GM23338 (cell line): ENCODE measurements around the gene MFF. TPM values are rescaled to one million over a fixed set of nuclear protein-coding genes. Genes with fewer than 3 reads are reported as not detected.

Source experiments
- ATAC-seq: fragments of 200-7000 bp; cut with Tn5 transposase; 3 replicates; pipeline ENCODE4 v1.9.1; 2020
- DNase-seq: peaks from one replicate; pipeline ENCODE4 v3.0.0-alpha.2; 2015; ENCODE audit warnings: low spot score
- H2AFZ ChIP-seq: fragments of 200-600 bp; sonication (generic); 2 replicates; pipeline ENCODE4 v1.8.0; 2016; ENCODE audit warnings: antibody characterized with exemption, mild to moderate bottlenecking, moderate library complexity
- H3F3A ChIP-seq: fragments of 200-600 bp; sonication (generic); replicated peaks from 2 replicates; pipeline ENCODE4 v1.8.0; 2017; ENCODE audit warnings: antibody characterized with exemption, mixed run types, low read depth
- H3K27ac ChIP-seq: fragments of 200-600 bp; sonication (generic); 2 replicates; pipeline ENCODE4 v1.6.1; 2016; ENCODE audit warnings: low read depth
- H3K27me3 ChIP-seq: fragments of 200-600 bp; sonication (generic); 2 replicates; pipeline ENCODE4 v1.8.0; 2016; ENCODE audit warnings: mild to moderate bottlenecking, mixed run types, moderate library complexity; ENCODE audit not compliant: insufficient read depth
- H3K36me3 ChIP-seq: fragments of 200-600 bp; sonication (generic); 2 replicates; pipeline ENCODE4 v1.8.0; 2016; ENCODE audit warnings: mild to moderate bottlenecking; ENCODE audit not compliant: insufficient read depth
- H3K4me1 ChIP-seq: fragments of 200-600 bp; sonication (generic); 2 replicates; pipeline ENCODE4 v1.8.0; 2016; ENCODE audit warnings: mild to moderate bottlenecking, moderate library complexity; ENCODE audit not compliant: insufficient read depth
- H3K4me2 ChIP-seq: fragments of 200-600 bp; sonication (generic); 2 replicates; pipeline ENCODE4 v1.7.1; 2017; ENCODE audit warnings: mixed run types
- H3K4me3 ChIP-seq: fragments of 200-600 bp; sonication (generic); 2 replicates; pipeline ENCODE4 v1.6.1; 2016; ENCODE audit warnings: mixed run types
- H3K79me2 ChIP-seq: fragments of 200-600 bp; sonication (generic); replicated peaks from 2 replicates; pipeline ENCODE4 v1.8.0; 2017; ENCODE audit warnings: mild to moderate bottlenecking; ENCODE audit not compliant: insufficient read depth
- H3K9me2 ChIP-seq: fragments of 200-600 bp; sonication (generic); 2 replicates; pipeline ENCODE4 v1.8.0; 2017; ENCODE audit not compliant: insufficient read depth
- H4K20me1 ChIP-seq: fragments of 200-600 bp; sonication (generic); replicated peaks from 2 replicates; pipeline ENCODE4 v1.8.0; 2017; ENCODE audit warnings: mild to moderate bottlenecking; ENCODE audit not compliant: insufficient read depth
- H3K27ac Mint-ChIP-seq: 2 replicates; pipeline ENCODE4 v1.8.0; 2020; ENCODE audit warnings: inconsistent platforms, mild to moderate bottlenecking, moderate library complexity, mixed read lengths
- H3K27me3 Mint-ChIP-seq: 3 replicates; pipeline ENCODE4 v1.8.0; 2022; ENCODE audit warnings: low read depth, mild to moderate bottlenecking, moderate library complexity, mixed read lengths, inconsistent platforms; ENCODE audit not compliant: insufficient read depth, poor library complexity
- H3K36me3 Mint-ChIP-seq: 3 replicates; pipeline ENCODE4 v1.8.0; 2021; ENCODE audit warnings: low read depth, mild to moderate bottlenecking, inconsistent platforms, moderate library complexity, mixed read lengths
- H3K4me1 Mint-ChIP-seq: 3 replicates; pipeline ENCODE4 v1.8.0; 2020; ENCODE audit warnings: mild to moderate bottlenecking, inconsistent platforms, mixed read lengths
- H3K4me3 Mint-ChIP-seq: 3 replicates; pipeline ENCODE4 v1.8.0; 2021; ENCODE audit warnings: moderate library complexity, mild to moderate bottlenecking, inconsistent platforms, mixed read lengths
- H3K9me3 Mint-ChIP-seq: 3 replicates; pipeline ENCODE4 v1.8.0; 2020; ENCODE audit warnings: moderate library complexity, mild to moderate bottlenecking, inconsistent platforms, mixed read lengths
- CREB1 ChIP-seq: fragments of 250-450 bp; sonication (Bioruptor Pico); IDR thresholded peaks from 2 replicates; pipeline ENCODE4 v1.5.0; 2020; ENCODE audit warnings: low read depth, mild to moderate bottlenecking, moderate library complexity
- JUNB ChIP-seq: IDR thresholded peaks from one replicate; pipeline ENCODE4 v1.6.1; 2016; ENCODE audit warnings: antibody characterized with exemption; ENCODE audit not compliant: unreplicated experiment
- NANOG ChIP-seq: IDR thresholded peaks from 2 replicates; pipeline ENCODE4 v1.6.1; 2016; ENCODE audit warnings: antibody characterized with exemption, borderline replicate concordance
- POLR2AphosphoS5 ChIP-seq: IDR thresholded peaks from 2 replicates; pipeline ENCODE4 v1.6.1; 2016; ENCODE audit warnings: antibody characterized with exemption, low read depth
- STAT1 ChIP-seq: IDR thresholded peaks from one replicate; pipeline ENCODE4 v1.6.1; 2016; ENCODE audit warnings: antibody characterized with exemption; ENCODE audit not compliant: unreplicated experiment
- ZNF114 ChIP-seq: fragments of 250-450 bp; sonication (Bioruptor Pico); IDR thresholded peaks from 2 replicates; pipeline ENCODE4 v1.5.0; 2020; ENCODE audit warnings: mild to moderate bottlenecking, moderate library complexity
- polyA plus RNA-seq: library from polyadenylated mRNA; unstranded; fragments of >200 nt; fragmentation: Nextera tagmentation; extraction: Ambion mirVana; gene quantifications from 2 replicates; pipeline ENCODE4 v1.2.1, GENCODE V29; 2016
- total RNA-seq: library from RNA; depleted of rRNA; stranded (reverse); fragments of >200 nt; shearing (Covaris generic); gene quantifications from 2 replicates; pipeline ENCODE4 v1.2.3, GENCODE V29; 2014
- TF ChIP-seq, protein P1 (sequence below), 2 experiments: fragments of 200-600 bp in 1 of 2; sonication (generic) in 1 of 2; conservative IDR thresholded peaks; 2 replicates each; pipeline versions ENCODE4 v1.5.1 to v1.6.1; 2016 to 2017; ENCODE audit warnings: antibody characterized with exemption in 2 of 2, low read depth in 2 of 2, mild to moderate bottlenecking in 2 of 2, moderate library complexity in 1 of 2
- TF ChIP-seq, protein P2 (sequence below): IDR thresholded peaks from one replicate; pipeline ENCODE4 v1.6.1; 2018; ENCODE audit warnings: antibody characterized with exemption; ENCODE audit not compliant: unreplicated experiment
- TF ChIP-seq, protein P3 (sequence below): fragments of 250-450 bp; sonication (Bioruptor Pico); IDR thresholded peaks from 2 replicates; pipeline ENCODE4 v1.5.0; 2020; ENCODE audit warnings: mild to moderate bottlenecking, moderate library complexity

The MFF gene
- total and polyA plus RNA-seq, 2 experiments from 2014 or later = 112 to 161 TPM

DNA sequence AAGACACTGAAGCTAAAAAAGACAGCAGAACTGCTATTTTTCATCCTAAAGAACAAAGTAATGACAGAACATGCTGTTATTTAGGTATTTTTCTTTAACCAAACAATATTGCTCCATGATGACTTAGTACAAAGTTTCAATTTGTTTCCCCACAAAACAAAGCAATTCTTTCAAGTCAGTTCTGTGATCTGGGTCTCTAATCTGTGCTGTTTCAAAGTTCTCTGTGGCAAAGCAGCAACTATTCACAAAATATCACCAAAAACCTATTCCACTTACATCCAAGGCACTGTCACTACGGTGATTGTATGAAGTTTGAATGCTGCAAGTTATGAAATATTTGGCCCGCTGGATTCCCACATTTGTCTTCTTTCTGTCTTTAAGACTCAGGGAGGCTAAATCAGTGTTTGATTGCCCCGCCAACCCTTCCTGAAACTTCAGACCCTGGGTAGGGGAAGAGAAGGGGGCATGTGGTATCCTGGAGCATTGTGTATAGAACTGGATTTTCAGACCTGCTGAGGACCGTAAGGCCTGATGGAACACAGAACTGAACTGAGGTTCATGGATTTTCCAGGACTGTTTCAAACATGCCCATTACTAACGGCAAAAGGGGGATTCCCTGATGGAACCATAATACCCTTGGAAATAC, 13.1 kb upstream of the MFF start:
- Mint-ChIP-seq H3K36me3 (no peaks in the 10 kb centered on the region; the same call in 2 of the 3 replicates), H3K4me3 (no peak overlapping the region), H3K9me3 (no peaks in the 10 kb centered on the region), H3K27ac (no peak overlapping the region), H3K27me3 (peaks cover 1% of the 10 kb centered on the region), H3K4me1 (peaks cover 11% of the 10 kb centered on the region)
- no peaks in the 10 kb centered on the region for H3K36me3 ChIP-seq
- H4K20me1 ChIP-seq = no peaks in the 10 kb centered on the region
- H3K4me1 ChIP-seq = peaks cover 3% of the 10 kb centered on the region; the same call in 1 of the 2 replicates
- no peak for DNase-seq
- H3F3A ChIP-seq = no peaks in the 10 kb centered on the region
- H2AFZ ChIP-seq = no peak overlapping the region
- no peak overlapping the region for H3K27ac ChIP-seq
- H3K4me2 ChIP-seq = no peak overlapping the region
- 0 out of 2 replicates have a peak, but pooled peaks cover 6% of the 10 kb centered on the region for H3K9me2 ChIP-seq
- no peak overlapping the region for H3K4me3 ChIP-seq
- H3K79me2 ChIP-seq = no peaks in the 10 kb centered on the region
- H3K27me3 ChIP-seq = no peaks in the 10 kb centered on the region
- TF ChIP-seq NANOG (no peak), POLR2AphosphoS5 (no peak), STAT1 (no peak), ZNF114 (CRISPR knock-in tag) (no peak), JUNB (no peak)
- ATAC-seq = no peak

- Histone ChIP-seq H4K20me1 (no peaks in the 10 kb centered on the region), H3F3A (no peaks in the 10 kb centered on the region), H2AFZ (no peak overlapping the region), H3K4me2 (no peak overlapping the region), H3K79me2 (no peaks in the 10 kb centered on the region), H3K27me3 (no peaks in the 10 kb centered on the region), H3K9me2 (0 out of 2 replicates have a peak, but pooled peaks cover 6% of the 10 kb centered on the region), H3K27ac (no peak overlapping the region), H3K4me1 (peaks cover 3% of the 10 kb centered on the region; the same call in 1 of the 2 replicates), H3K36me3 (no peaks in the 10 kb centered on the region), H3K4me3 (no peak overlapping the region)
- ATAC-seq (no peak), DNase-seq (no peak)
- no peak overlapping the region for H3K4me3 Mint-ChIP-seq
- peaks cover 2% of the 10 kb centered on the region; the same call in 2 of the 3 replicates for H3K36me3 Mint-ChIP-seq
- H3K4me1 Mint-ChIP-seq = peaks cover 11% of the 10 kb centered on the region
- no peak overlapping the region for H3K27ac Mint-ChIP-seq
- peaks cover 2% of the 10 kb centered on the region for H3K9me3 Mint-ChIP-seq
- H3K27me3 Mint-ChIP-seq = peaks cover 1% of the 10 kb centered on the region
- TF ChIP-seq NANOG (no peak), STAT1 (no peak), CREB1 (no peak), JUNB (no peak), ZNF114 (CRISPR knock-in tag) (no peak), POLR2AphosphoS5 (no peak)
- TF ChIP-seq, protein P1, sequence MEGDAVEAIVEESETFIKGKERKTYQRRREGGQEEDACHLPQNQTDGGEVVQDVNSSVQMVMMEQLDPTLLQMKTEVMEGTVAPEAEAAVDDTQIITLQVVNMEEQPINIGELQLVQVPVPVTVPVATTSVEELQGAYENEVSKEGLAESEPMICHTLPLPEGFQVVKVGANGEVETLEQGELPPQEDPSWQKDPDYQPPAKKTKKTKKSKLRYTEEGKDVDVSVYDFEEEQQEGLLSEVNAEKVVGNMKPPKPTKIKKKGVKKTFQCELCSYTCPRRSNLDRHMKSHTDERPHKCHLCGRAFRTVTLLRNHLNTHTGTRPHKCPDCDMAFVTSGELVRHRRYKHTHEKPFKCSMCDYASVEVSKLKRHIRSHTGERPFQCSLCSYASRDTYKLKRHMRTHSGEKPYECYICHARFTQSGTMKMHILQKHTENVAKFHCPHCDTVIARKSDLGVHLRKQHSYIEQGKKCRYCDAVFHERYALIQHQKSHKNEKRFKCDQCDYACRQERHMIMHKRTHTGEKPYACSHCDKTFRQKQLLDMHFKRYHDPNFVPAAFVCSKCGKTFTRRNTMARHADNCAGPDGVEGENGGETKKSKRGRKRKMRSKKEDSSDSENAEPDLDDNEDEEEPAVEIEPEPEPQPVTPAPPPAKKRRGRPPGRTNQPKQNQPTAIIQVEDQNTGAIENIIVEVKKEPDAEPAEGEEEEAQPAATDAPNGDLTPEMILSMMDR (conservative IDR thresholded peaks at IDR 0.05; ENCODE audit: low read depth in 2 of 2) = no peak
- TF ChIP-seq, protein P2, sequence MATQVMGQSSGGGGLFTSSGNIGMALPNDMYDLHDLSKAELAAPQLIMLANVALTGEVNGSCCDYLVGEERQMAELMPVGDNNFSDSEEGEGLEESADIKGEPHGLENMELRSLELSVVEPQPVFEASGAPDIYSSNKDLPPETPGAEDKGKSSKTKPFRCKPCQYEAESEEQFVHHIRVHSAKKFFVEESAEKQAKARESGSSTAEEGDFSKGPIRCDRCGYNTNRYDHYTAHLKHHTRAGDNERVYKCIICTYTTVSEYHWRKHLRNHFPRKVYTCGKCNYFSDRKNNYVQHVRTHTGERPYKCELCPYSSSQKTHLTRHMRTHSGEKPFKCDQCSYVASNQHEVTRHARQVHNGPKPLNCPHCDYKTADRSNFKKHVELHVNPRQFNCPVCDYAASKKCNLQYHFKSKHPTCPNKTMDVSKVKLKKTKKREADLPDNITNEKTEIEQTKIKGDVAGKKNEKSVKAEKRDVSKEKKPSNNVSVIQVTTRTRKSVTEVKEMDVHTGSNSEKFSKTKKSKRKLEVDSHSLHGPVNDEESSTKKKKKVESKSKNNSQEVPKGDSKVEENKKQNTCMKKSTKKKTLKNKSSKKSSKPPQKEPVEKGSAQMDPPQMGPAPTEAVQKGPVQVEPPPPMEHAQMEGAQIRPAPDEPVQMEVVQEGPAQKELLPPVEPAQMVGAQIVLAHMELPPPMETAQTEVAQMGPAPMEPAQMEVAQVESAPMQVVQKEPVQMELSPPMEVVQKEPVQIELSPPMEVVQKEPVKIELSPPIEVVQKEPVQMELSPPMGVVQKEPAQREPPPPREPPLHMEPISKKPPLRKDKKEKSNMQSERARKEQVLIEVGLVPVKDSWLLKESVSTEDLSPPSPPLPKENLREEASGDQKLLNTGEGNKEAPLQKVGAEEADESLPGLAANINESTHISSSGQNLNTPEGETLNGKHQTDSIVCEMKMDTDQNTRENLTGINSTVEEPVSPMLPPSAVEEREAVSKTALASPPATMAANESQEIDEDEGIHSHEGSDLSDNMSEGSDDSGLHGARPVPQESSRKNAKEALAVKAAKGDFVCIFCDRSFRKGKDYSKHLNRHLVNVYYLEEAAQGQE = no peak
- TF ChIP-seq, protein P3, sequence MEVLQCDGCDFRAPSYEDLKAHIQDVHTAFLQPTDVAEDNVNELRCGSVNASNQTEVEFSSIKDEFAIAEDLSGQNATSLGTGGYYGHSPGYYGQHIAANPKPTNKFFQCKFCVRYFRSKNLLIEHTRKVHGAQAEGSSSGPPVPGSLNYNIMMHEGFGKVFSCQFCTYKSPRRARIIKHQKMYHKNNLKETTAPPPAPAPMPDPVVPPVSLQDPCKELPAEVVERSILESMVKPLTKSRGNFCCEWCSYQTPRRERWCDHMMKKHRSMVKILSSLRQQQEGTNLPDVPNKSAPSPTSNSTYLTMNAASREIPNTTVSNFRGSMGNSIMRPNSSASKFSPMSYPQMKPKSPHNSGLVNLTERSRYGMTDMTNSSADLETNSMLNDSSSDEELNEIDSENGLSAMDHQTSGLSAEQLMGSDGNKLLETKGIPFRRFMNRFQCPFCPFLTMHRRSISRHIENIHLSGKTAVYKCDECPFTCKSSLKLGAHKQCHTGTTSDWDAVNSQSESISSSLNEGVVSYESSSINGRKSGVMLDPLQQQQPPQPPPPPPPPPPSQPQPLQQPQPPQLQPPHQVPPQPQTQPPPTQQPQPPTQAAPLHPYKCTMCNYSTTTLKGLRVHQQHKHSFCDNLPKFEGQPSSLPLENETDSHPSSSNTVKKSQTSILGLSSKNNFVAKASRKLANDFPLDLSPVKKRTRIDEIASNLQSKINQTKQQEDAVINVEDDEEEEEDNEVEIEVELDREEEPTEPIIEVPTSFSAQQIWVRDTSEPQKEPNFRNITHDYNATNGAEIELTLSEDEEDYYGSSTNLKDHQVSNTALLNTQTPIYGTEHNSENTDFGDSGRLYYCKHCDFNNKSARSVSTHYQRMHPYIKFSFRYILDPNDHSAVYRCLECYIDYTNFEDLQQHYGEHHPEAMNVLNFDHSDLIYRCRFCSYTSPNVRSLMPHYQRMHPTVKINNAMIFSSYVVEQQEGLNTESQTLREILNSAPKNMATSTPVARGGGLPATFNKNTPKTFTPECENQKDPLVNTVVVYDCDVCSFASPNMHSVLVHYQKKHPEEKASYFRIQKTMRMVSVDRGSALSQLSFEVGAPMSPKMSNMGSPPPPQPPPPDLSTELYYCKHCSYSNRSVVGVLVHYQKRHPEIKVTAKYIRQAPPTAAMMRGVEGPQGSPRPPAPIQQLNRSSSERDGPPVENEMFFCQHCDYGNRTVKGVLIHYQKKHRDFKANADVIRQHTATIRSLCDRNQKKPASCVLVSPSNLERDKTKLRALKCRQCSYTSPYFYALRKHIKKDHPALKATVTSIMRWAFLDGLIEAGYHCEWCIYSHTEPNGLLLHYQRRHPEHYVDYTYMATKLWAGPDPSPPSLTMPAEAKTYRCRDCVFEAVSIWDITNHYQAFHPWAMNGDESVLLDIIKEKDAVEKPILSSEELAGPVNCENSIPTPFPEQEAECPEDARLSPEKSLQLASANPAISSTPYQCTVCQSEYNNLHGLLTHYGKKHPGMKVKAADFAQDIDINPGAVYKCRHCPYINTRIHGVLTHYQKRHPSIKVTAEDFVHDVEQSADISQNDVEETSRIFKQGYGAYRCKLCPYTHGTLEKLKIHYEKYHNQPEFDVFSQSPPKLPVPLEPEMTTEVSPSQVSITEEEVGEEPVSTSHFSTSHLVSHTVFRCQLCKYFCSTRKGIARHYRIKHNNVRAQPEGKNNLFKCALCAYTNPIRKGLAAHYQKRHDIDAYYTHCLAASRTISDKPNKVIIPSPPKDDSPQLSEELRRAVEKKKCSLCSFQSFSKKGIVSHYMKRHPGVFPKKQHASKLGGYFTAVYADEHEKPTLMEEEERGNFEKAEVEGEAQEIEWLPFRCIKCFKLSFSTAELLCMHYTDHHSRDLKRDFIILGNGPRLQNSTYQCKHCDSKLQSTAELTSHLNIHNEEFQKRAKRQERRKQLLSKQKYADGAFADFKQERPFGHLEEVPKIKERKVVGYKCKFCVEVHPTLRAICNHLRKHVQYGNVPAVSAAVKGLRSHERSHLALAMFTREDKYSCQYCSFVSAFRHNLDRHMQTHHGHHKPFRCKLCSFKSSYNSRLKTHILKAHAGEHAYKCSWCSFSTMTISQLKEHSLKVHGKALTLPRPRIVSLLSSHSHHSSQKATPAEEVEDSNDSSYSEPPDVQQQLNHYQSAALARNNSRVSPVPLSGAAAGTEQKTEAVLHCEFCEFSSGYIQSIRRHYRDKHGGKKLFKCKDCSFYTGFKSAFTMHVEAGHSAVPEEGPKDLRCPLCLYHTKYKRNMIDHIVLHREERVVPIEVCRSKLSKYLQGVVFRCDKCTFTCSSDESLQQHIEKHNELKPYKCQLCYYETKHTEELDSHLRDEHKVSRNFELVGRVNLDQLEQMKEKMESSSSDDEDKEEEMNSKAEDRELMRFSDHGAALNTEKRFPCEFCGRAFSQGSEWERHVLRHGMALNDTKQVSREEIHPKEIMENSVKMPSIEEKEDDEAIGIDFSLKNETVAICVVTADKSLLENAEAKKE (CRISPR knock-in tag) = no peak
Observed at GRCh38 chr2:227312579-227312978, 12.5 kb upstream of the MFF start.
